Heart left ventricle (tissue), 16 donors: ENCODE data around the gene P2RY8. TPM values are rescaled to one million over a fixed set of nuclear protein-coding genes. Genes with fewer than 3 reads are reported as not detected.
A peak's percentile ranks its signal among the peaks of the same experiment; 100 is the strongest.

Experiments used
- ATAC-seq, 4 donors: fragments of 200-7000 bp; cut with Tn5 transposase; one replicate each; pipeline ENCODE4 v1.9.1; 2020 to 2022; ENCODE audit warnings: moderate library complexity in 4 of 4, mild to moderate bottlenecking in 3 of 4, moderate number of reproducible peaks in 1 of 4
- DNase-seq, 5 donors: peaks; one replicate each; pipeline ENCODE4 v3.0.0-alpha.2; 2020
- H3K27ac ChIP-seq, 12 donors: fragments of 200-600 bp; sonication (generic) in 4 of 12; one replicate each; pipeline versions ENCODE4 v1.5.0 to v1.8.0; 2016 to 2022; ENCODE audit warnings: mild to moderate bottlenecking in 2 of 12
- H3K27me3 ChIP-seq, 9 donors: fragments of 200-600 bp; sonication (generic) in 2 of 9; one replicate each; pipeline versions ENCODE4 v1.5.1 to v1.8.0; 2016 to 2022; ENCODE audit warnings: mild to moderate bottlenecking in 3 of 9
- H3K36me3 ChIP-seq, 9 donors: fragments of 200-600 bp; sonication (generic) in 2 of 9; one replicate each; pipeline versions ENCODE4 v1.5.0 to v1.8.0; 2018 to 2022; ENCODE audit warnings: mild to moderate bottlenecking in 2 of 9
- H3K4me1 ChIP-seq, 12 donors: fragments of 200-600 bp; sonication (generic) in 4 of 12; one replicate each; pipeline versions ENCODE4 v1.5.0 to v1.8.0; 2016 to 2022; ENCODE audit warnings: mild to moderate bottlenecking in 3 of 12
- H3K4me3 ChIP-seq, 12 donors: fragments of 200-600 bp; sonication (generic) in 4 of 12; one replicate each; pipeline versions ENCODE4 v1.5.0 to v1.8.0; 2017 to 2022; ENCODE audit warnings: mild to moderate bottlenecking in 9 of 12, moderate library complexity in 4 of 12
- H3K9me3 ChIP-seq, 12 donors: fragments of 200-600 bp; sonication (generic) in 4 of 12; one replicate each; pipeline versions ENCODE4 v1.5.0 to v1.8.0; 2016 to 2022; ENCODE audit warnings: mild to moderate bottlenecking in 1 of 12
- POLR2A ChIP-seq, 2 donors: fragments of 450-650 bp; IDR thresholded peaks; one replicate each; pipeline ENCODE4 v1.6.1; 2017; ENCODE audit warnings: antibody characterized with exemption in 2 of 2, mild to moderate bottlenecking in 2 of 2, moderate library complexity in 2 of 2
- WGBS, 4 donors: extraction: QIAGEN DNeasy Blood & Tissue Kit in 2 of 4; methylation state at CpG; one replicate each; pipeline versions ENCODE4 v1.1.5 to v1.1.7; 2013 to 2018; 5-methylcytosine and 5-hydroxymethylcytosine counted together
- intact Hi-C, 10 donors: fragments of 100-400 bp; cut with DNase I; formaldehyde crosslinking; loops; one replicate each; pipeline versions ENCODE4 v1.11.1 to v1.14.2; 2022
- polyA plus RNA-seq, 2 donors: library from polyadenylated mRNA; stranded (reverse); fragments of 200-250 nt; gene quantifications; one replicate each; pipeline ENCODE4 v1.2.3, GENCODE V29; 2013
- total RNA-seq, 9 donors: library from RNA; depleted of rRNA in 2 of 9; stranded (reverse); fragments of >200 nt in 2 of 9; fragmentation: NEBNext Ultra II Directional in 3 of 9; extraction: Animal tissue kit (Norgen Biotek cat#: 25700) in 3 of 9; gene quantifications; one replicate each; pipeline versions ENCODE4 v1.1.0 to v1.2.4, GENCODE V29; 2016 to 2023
- TF ChIP-seq, protein P1 (sequence below), 12 donors: fragments of 200-600 bp; sonication (generic) in 4 of 12; IDR thresholded peaks; one replicate each; pipeline versions ENCODE4 v1.5.0 to v1.8.0; 2018 to 2022; ENCODE audit warnings: antibody characterized with exemption in 12 of 12, mild to moderate bottlenecking in 5 of 12
- donor health status: ischemic (EF 13 %, LVEDD 7.1; RV severe dilation, severe dysfunction).
- donor health status: healthy with polysubstance abuse.
- donor health status: DM: no; HTN: yes; CAD: no.
- donor health status: DM: no; HTN: no; CAD: no.
- donor health status: ischemic (EF 25% LVEDD 6.9; RV normal size, moderate dysfunction).
- donor health status: ischemic (EF 25% LVEDD 5.7; RV mildly dilated, moderate dysfunction).
- donor health status: healthy.
- donor health status: DM: yes; HTN: yes; CAD: no.
- donor health status: ischemic (EF 35%, LVEDD 5.7; RV mildly dilated, moderate dysfunction).
- donor health status: nonischemic (EF 11% LVEDD 7.7; RV severe dilation, severe dysfunction).
- donor health status: DM: yes; HTN: yes; CAD: no.
- donor health status: PGD.
- donor health status: ischemic (EF 29% LVEDD 5.4; RV normal size, mild dysfunction).
- donor health status: nonischemic (EF 23%, LVEDD 6.1; RV moderate dilation, normal function).

Gene P2RY8
- total and polyA plus RNA-seq, 11 donors = 0.62 to 10.5 (median 2.3) TPM

DNA sequence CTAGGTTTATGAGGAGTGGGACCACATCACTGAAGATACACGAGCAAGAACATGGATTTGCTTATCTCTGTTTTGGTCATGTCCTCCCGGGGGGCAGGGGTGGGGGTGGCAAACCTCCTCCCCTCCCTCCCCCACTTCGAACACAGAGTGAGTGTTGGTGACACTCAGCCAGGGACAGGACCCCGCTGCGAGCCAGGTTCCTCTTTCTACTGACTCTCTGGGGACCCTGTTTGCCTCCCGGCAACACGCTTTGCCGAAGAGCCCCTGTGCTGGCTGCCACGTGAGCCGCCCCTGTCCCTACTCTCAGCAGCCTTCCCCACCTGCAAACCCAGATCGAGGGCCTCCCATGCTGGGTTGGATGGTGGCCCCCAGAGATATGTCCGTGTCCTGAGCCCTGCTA is 34.7 kb downstream of the P2RY8 start:
- no peak for DNase-seq
- H3K27me3 ChIP-seq = no peaks in the 10 kb centered on the region
- no peak overlapping the region for H3K4me3 ChIP-seq
- H3K36me3 ChIP-seq = no peaks in the 10 kb centered on the region
- H3K9me3 ChIP-seq = no peaks in the 10 kb centered on the region
- TF ChIP-seq POLR2A (IDR thresholded peaks at IDR 0.05) = no peak
- TF ChIP-seq, protein P1, sequence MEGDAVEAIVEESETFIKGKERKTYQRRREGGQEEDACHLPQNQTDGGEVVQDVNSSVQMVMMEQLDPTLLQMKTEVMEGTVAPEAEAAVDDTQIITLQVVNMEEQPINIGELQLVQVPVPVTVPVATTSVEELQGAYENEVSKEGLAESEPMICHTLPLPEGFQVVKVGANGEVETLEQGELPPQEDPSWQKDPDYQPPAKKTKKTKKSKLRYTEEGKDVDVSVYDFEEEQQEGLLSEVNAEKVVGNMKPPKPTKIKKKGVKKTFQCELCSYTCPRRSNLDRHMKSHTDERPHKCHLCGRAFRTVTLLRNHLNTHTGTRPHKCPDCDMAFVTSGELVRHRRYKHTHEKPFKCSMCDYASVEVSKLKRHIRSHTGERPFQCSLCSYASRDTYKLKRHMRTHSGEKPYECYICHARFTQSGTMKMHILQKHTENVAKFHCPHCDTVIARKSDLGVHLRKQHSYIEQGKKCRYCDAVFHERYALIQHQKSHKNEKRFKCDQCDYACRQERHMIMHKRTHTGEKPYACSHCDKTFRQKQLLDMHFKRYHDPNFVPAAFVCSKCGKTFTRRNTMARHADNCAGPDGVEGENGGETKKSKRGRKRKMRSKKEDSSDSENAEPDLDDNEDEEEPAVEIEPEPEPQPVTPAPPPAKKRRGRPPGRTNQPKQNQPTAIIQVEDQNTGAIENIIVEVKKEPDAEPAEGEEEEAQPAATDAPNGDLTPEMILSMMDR (IDR thresholded peaks at IDR 0.05) = no peak
- no peak for ATAC-seq
- peak overlapping the region in 7 of 12 donors; percentile 30 to 88 (median 84) for H3K27ac ChIP-seq
- intact Hi-C loops = no loop called here
- 46 to 52% (median 50%) methylated on average over 8 to 12 of the region's 12 CpGs for WGBS, 4 donors
- peaks cover 0 to 52% (median 2%) of the 10 kb centered on the region in 12 donors for H3K4me1 ChIP-seq

DNA sequence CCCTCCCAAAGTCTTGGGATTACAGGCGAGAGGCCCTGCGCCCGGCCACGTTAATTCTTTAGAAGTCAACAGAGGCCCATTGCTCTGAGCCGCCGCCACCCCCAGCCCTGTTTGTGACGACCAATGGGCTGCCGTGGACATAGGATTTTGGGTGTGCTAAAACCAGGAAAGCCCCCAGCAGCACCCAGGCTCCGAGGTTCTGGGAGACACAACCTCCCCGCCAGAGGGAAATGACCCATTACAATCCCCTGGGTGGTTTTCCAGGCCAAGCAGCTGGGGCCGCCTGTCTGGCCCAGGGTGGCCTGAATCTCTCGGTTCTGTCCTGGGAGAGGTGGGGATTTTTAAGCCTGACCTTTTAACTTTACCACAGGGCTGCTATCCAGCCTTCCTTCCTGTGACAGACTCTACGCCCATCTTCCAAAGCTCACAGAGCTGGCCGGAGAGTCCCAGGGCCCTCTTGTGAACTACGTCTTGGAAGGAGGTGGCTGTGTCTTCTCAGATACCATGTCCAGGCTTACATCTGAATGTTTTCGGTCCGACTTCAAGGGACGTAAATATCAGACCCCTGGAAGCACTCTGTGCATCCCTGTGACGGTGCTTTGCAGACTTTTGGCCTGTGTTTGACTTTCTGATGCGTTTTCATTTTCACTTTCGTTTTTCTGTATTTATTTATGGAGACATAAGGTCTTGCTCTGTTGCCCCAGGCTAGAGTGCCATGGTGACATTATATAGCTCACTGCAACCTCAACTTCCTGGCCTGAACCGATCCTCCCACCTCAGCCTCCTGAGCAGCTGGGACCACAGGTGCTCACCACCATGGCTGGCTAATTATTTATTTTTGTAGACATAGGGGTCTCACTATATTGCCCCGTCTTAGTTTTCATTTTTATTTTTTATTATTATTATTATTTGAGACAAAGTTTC is 36.0 kb downstream of the P2RY8 start:
- no peaks in the 10 kb centered on the region for H3K36me3 ChIP-seq
- DNase-seq (no peak), ATAC-seq (peak; percentile 59 to 67 (median 62))
- no peaks in the 10 kb centered on the region for H3K27me3 ChIP-seq
- peak overlapping the region in 8 of 12 donors; percentile 6 to 39 (median 19) for H3K4me3 ChIP-seq
- intact Hi-C loops = no loop called here
- peak overlapping the region; percentile 12 to 88 (median 76) for H3K27ac ChIP-seq
- no peaks in the 10 kb centered on the region for H3K9me3 ChIP-seq
- H3K4me1 ChIP-seq = peaks cover 0 to 48% (median 2%) of the 10 kb centered on the region in 12 donors
- 64 to 73% (median 67%) methylated on average over 16 to 23 of the region's 23 CpGs for WGBS, 4 donors
- TF ChIP-seq, protein P1 (IDR thresholded peaks at IDR 0.05) = no peak
- no peak for TF ChIP-seq POLR2A (IDR thresholded peaks at IDR 0.05)

DNA sequence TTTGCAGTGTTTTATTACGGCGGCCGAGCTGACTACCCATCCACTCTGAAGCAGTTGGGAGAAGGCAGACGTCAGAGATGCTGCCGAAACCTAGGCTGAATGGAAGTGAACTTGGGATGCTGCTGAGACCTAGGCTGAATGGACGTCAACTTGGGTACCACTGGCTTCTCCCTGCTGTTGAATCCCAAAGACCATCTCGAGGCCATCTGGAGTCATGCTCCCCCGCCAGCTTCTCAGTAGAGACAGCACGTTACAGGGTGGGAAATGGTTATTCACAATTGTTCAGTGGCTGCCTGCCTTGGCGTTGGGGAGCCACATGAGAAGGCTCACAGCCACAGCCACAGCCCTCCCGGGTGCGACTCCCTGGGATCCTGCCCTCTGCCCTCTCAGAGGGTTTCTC is 40.9 kb downstream of the P2RY8 start:
- H3K27ac ChIP-seq = no peak overlapping the region
- no peaks in the 10 kb centered on the region for H3K27me3 ChIP-seq
- no peaks in the 10 kb centered on the region for H3K9me3 ChIP-seq
- peaks cover 0 to 18% (median 0%) of the 10 kb centered on the region in 12 donors for H3K4me1 ChIP-seq
- 68 to 83% (median 76%) methylated on average over 12 of the region's 12 CpGs for WGBS, 4 donors
- H3K4me3 ChIP-seq = no peak overlapping the region
- intact Hi-C loops = no loop called here
- DNase-seq (no peak), ATAC-seq (no peak)
- no peaks in the 10 kb centered on the region for H3K36me3 ChIP-seq
- TF ChIP-seq, protein P1 (IDR thresholded peaks at IDR 0.05) = no peak
- no peak for TF ChIP-seq POLR2A (IDR thresholded peaks at IDR 0.05)

DNA sequence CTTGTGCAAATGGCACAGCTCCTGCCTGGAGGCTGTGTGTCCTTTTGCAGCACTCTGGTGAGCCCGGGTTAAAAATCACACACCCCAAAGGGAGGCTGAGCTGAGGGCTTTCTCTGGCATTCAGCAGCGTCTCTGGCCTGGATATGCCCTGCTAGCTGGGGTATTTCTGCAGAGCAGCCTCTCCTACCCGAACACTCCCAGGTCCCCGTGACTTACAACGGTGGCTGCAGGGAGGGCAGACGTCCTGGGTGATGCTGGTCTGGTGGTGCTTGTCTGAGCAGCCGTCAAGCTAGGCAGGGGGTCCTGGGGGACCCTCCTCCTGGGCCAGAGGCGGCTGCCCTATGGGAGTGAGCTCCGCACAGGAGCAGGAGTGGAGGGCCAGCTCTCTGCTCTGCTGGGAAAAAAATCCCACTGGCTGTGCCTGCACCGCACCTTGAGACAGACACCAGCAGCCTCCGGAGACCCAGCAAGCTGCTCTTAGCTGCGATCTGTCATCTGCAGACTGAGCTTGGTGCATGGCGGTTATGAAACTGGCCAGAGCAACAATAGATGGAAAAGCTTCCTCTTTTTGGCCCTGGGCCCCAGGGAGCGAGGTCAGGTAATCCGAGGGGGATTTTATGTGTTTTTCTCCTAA is 43.0 kb downstream of the P2RY8 start:
- H3K36me3 ChIP-seq = no peaks in the 10 kb centered on the region
- H3K9me3 ChIP-seq = no peaks in the 10 kb centered on the region
- ATAC-seq (peak in 3 of 4 donors; percentile 26 to 59 (median 51)), DNase-seq (peak in 1 of 5 donors; percentile 38)
- intact Hi-C loops = no loop called here
- WGBS, 4 donors = 13 to 20% (median 15%) methylated on average over 15 of the region's 15 CpGs
- peaks cover 0 to 13% (median 0%) of the 10 kb centered on the region in 12 donors for H3K4me1 ChIP-seq
- H3K27ac ChIP-seq = peak overlapping the region in 11 of 12 donors; percentile 33 to 89 (median 73)
- H3K4me3 ChIP-seq = peak overlapping the region in 9 of 12 donors; percentile 19 to 54 (median 46)
- no peaks in the 10 kb centered on the region for H3K27me3 ChIP-seq
- TF ChIP-seq, protein P1 (IDR thresholded peaks at IDR 0.05) = no peak
- no peak for TF ChIP-seq POLR2A (IDR thresholded peaks at IDR 0.05)
